GM12874 (cell line): Measurements from ENCODE around the gene MOB1B.

ENCODE experiments used
- TF ChIP-seq, protein P1 (sequence below): IDR thresholded peaks from 2 replicates; pipeline ENCODE4 v1.5.1; 2011; ENCODE audit warnings: low read depth, mild to moderate bottlenecking, control low read depth, low read length, moderate library complexity; ENCODE audit not compliant: insufficient read depth

MOB1B gene

DNA sequence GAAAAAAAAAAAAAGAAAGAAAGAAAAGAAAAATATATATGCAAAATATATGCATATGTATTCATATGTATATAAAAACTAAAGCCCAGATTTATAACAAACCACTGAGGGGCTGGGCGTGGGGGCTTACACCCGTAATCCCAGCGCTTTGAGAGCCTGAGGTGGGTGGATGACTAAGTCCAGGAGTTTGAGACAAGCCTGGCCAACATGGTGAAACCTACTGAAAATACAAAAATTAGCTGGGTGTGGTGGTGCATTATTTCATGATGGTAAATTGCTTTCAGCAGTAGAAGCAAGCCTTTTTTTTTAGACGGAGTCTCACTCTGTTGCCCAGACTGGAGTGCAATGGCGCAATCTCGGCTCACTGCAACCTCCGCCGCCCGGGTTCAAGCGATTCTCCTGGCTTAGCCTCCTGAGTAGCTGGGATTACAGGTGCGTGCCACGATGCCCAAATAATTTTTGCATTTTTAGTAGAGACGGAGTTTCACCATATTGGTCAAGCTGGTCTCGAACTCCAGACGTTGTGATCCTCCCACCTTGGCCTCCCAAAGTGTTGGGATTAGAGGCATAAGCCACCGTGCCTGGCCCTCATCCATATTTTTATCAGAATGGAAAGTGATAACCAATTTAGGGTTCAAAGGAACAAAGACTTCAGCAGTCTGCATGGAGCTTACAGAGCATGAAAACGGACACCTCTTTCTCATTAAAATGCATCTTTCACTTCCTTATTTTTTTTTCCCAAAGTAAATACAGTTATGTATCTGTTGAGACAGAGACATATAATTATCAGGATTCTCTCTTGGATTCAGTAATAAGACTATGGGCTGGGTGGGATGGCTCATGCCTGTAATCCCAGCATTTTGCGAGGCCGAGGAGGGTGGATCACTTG is 27.7 kb upstream of the MOB1B start:
- TF ChIP-seq, protein P1, sequence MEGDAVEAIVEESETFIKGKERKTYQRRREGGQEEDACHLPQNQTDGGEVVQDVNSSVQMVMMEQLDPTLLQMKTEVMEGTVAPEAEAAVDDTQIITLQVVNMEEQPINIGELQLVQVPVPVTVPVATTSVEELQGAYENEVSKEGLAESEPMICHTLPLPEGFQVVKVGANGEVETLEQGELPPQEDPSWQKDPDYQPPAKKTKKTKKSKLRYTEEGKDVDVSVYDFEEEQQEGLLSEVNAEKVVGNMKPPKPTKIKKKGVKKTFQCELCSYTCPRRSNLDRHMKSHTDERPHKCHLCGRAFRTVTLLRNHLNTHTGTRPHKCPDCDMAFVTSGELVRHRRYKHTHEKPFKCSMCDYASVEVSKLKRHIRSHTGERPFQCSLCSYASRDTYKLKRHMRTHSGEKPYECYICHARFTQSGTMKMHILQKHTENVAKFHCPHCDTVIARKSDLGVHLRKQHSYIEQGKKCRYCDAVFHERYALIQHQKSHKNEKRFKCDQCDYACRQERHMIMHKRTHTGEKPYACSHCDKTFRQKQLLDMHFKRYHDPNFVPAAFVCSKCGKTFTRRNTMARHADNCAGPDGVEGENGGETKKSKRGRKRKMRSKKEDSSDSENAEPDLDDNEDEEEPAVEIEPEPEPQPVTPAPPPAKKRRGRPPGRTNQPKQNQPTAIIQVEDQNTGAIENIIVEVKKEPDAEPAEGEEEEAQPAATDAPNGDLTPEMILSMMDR = no peak

GRCh38 chr4:70877556-70877955 is 24.6 kb upstream of the MOB1B start:
- TF ChIP-seq, protein P1 = no peak

DNA sequence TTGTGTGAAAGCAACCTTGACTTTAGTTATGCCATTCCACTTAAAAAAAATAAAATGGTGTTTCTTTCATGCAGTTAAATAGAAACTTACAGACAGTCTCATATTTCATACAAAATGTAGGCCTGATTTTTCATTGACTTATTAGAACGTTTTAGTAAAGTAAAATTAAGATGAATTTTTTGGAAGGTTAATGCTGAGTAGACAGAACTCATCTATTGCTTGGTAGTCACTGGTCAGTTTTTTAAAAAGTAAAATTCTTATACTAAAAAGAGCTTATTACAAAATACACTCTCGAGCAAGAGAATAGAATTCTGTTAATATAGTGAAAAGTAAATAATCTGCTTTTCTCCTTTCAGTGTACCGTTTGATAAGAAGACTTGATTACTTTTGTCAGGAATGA is 21.4 kb upstream of the MOB1B start:
- TF ChIP-seq, protein P1 = no peak

DNA sequence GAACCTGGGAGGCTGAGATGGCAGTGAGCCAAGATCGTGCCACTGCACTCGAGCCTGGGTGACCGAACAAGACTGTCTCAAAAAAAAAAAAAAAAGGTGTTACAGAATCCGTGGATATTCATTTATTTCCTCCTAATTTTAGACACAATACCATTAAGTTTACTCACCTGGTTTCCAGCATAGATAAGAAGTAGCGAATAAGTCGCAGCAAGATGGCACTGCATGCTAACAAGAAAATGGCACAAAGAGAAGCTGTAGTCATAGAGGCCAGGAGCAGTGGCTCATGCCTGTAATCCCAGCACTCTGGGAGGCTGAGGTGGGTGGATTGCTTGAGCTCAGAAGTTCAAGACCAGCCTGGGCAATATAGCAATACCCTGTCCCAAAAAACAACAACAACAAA is 17.0 kb upstream of the MOB1B start:
- TF ChIP-seq, protein P1 = no peak

DNA sequence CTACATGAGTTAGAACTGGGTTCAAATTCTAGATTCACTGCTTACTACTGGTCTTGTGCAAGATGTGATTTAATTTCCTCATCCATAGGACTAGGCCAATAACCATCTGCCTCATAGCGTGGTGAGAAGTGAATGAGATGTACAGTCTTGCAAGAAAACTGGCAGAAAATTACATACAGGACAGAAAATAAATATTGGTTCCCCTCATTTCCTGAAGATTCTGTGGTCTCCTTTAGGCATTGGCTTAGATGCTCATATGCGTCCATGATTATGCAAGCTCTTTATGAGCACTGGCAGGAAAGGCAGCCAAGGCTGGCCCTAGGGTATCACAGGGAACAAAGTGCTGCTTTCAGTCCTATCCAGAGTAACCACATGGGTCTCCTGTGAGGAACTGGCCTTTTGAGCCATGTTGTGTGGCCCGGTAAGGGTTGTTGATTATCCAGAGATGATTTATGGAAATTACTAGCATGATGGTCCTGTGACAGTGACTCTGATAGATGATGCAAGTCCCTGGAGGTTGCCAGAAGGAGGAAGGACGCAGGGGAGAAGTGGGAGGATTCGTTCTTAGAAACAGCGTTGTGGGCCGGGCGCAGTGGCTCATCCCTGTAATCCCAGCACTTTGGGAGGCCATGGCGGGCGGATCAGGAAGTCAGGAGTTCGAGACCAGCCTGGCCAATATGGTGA is 9.9 kb upstream of the MOB1B start:
- TF ChIP-seq, protein P1 = no peak

DNA sequence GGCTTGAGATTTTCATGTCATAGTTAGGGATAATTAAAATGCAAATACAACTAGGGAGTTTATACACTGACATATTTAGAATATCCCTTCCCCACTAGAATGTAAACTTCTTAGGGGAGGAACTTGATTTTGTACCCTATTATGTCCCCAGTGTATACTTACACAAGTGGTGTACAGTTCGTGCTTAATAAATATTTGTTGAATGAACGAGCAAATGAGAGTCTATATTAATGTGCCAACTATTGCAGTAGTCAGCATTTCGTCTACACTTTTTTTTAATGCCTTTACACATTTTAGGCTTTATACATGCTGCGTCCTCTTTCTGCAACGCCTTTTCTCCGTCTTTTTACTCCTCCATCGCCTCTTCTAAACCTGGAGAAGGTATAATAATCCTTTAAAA is 8.4 kb upstream of the MOB1B start:
- TF ChIP-seq, protein P1 = no peak

DNA sequence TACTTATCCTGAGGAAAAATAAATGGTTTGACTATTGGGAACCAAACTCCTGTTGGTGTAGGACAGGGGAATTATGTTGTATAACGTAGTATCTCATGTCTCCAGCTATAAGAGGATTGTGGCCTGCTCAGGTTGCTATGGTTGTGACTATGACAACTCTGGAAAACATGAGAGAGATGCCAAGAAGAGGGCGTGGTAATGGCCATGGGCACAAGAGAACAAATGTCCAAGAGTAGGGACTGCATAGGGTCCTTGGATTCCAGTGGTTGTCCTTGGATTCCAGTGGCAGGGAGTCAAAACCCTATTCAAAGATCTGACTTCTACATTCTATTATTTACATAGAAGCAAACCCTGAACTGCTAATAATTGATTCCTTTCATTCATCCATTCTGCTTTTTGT is 6.8 kb upstream of the MOB1B start:
- TF ChIP-seq, protein P1 = no peak
